HG02759 (cell line): ENCODE data around the gene IPP.
"Not testable (repeated sequence)": the region's sequence is repeated elsewhere in the genome, so short reads cannot be mapped to it uniquely, and the experiment has no call there.

Experiments
- ATAC-seq: cut with Tn5 transposase; IDR thresholded peaks from one replicate; pipeline ENCODE4 v1.9.1; 2021; ENCODE audit warnings: mild to moderate bottlenecking, moderate library complexity; ENCODE audit not compliant: unreplicated experiment

IPP gene

DNA sequence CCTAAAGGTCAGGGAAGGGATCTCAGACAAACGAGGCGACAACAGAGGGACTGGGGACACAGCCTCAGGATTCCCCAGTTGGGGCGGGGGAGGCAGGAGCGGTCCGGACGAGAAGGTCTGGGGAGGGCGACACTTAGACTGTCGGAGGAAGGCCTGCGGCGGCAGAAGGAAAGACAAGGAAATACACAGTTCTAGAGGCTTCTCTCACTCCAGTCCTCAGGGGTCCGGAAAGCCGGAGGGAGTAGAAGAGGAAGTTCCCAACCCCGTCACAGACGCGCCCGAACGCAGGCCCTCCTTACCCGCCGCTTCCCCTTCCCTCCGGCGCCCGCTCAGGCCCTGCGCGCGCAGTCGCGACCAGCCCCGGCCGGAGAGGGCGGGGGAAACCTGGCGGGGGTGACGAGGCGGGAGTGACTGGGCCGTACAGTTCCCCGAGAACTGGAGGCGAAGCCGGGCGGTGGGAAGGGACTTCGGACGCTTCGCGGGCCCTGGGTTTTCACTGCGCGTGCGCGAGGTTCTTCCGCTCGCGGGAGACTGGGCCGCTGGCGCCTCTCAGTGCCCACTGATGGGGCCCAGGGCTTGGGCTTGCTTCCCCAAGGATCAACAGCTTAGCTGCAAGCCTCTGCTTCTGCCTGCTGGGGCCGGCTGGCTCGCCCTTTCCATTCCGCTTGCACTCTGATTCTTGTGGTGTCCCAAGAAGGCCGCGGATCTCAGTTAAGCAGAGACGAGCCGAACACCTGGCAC lies at the start of gene IPP:
Gene IPP, minus strand, starts transcription at position 356 of the 741 bp plus-strand sequence. CDS start 4,242 bp downstream, outside the sequence.
- ATAC-seq = peak; percentile 94

DNA sequence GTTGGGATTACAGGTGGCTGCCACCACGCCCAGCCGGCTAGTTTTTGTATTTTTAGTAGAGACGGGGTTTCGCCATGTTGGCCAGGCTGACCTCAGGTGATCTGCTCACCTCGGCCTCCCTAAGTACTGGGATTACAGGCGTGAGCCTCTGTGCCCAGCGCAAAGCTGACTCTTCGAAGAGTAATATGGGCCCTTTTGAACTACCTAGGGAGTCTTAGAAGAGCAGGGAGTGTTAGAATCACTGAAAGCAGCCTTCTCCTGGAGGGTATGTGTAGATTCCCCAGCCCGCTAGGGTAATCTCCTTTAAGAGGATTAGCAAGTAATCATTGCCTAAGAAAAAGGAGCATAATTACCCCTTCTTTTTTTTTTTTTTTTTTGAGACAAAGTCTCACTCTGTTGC lies 46.5 kb upstream of the IPP start:
- ATAC-seq = no peak

DNA sequence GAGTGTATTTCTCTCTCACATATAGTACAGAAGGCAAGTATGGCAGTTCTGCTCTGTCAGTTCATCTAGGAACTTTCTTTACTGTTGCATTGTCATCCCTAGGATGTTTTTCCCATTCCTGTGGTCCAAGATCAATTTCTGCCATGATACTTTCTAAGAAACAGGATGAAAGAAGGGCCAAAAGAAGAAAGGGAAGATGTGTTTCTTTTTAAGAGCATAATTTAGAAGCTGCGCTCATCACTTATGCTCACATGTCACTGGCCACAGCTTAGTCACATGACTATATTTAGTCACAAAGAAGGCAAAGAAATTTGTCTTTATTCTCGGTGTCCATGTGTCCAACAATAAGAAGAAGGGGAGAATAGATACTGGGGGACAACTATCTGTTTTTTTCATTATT lies 45.9 kb upstream of the IPP start:
- ATAC-seq = no peak

DNA sequence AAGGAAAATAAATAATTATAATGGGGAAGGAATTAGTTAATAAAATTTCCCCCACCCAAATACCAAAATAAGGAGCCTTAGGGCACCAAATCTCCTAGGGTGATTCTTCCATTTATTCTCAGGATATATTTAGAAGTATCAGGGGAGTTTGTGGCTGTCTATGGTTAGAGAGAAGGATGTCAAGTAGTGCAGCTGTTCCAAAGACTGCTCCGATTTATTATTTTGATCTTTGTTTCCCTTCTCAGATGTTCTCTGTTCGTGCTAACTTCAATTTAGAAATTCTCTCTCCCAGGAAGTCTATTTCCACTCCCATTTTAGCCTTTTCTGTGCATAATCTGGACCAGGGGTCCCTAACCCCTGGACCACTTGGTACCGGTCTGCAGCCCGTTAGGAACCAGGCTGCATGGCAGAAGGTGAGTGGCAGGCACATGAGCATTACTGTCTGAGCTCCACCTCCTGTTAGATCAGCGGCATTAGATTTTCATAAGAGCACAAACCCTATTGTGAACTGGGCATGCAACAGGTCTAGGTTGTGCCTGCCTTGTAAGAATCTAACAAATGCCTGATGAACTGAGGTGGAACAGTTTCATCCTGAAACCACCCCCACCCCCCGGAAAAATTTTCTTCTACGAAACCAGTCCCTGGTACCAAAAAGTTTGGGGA lies 43.6 kb upstream of the IPP start:
- no peak for ATAC-seq

DNA sequence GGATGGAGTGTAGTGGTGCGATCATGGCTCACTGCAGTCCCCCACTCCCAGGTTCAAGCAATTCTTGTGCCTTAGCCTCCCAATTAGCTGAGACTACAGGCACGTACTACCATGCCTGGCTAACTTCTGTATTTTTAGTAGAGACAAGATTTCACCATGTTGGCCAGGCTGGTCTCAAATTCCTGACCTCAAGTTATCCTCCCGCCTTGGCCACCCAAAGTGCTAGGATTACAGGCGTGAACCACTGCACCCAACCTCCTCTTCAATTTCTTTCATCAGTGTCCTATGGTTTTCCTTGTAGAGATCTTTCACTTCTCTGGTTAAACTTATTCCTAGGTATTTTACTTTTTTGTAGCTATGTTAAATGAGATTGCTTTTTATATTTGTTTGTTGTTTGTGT lies 42.3 kb upstream of the IPP start:
- ATAC-seq = no peak

DNA sequence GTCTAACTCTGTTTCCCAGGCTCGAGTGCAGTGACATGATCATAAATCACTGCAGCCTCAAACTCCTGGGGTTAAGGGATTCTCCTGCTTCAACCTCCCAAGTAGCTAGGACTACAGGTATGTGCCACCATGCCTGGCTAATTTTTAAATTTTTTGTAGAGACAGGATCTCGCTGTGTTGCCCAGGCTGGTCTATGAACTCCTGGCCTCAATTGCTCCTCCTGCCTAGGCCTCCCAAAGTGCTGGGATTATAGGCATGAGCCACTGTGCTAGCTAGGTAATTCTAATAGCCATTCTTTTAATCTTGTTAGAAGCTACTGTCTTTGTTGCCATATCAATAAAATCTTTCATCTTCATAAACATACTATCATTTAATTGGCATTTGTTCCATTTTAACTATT lies 39.1 kb upstream of the IPP start:
- ATAC-seq = no peak

DNA sequence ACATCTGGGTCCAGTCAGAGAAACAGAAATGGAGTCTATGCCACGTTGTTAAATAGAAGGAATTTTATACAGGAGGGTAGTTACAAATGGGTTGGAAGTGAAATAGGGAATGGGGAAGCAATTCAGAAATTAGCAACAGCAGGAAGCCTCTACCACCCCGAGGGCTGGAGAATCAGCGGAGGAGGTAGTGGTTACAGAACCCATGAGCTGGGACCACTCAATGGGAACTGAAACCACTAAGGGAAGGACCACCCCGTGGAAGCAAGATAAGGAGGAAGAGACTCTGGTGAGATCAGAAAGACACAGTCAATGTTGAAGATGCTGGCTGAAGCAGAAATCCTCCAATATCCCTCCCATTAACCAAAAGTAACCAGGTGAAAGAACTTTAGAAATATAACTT lies 37.5 kb upstream of the IPP start:
- no peak for ATAC-seq

DNA sequence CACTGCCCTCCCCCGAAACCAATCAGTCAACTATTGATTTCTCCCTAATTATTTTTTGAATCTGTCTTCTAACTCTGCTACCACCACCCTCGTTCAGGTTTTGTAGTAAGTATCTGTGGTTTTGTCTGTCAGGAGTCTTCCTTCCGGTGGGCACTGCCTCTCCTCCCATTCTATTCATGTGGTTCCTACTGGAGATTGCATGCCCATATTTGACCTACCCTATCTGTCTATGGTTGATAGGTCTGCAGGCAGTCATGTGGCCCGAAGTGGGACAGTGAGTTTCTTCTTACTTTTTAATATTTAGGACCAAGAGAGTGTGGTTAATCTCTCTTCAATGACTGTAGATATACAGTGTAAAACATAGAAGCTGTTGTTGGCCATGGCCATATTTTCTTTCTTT lies 35.1 kb upstream of the IPP start:
- ATAC-seq = peak; percentile 58

DNA sequence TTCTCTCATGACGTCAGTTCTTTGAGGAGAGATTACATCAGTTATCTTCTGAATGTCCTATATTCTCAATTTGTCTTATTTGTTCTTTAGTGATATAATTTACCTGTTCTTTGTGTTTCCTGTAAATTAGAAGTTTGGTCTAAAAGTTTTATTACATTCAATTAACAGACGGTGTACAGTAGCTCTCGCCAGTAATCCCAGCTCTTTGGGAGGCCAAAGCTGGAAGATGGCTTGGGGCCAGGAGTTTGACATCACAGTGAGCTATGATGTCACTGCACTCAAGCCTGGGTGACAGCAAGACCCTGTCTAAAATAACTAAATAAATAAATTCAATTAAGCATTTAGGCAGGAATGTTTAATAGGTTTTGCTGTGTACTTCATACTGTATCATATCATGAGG lies 25.3 kb upstream of the IPP start:
- ATAC-seq = no peak

DNA sequence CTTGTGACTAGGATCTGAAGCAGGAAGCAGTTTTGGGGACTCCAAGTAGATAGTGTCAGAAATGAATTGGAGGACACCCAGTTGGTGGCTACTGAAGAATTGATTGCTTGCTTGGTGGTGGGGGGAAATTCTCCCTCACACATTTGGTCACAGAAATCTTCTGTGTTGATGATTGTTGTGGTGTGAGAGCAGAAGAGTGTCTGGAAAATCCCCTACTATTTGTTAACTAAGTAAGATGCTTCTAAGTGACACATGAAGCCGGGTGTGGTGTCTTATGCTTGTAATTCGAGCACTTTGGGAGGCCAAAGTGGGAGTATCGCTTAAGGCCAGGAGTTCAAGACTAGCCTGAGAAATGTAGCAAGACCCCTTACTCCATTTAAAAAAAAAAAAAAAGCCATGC lies 22.5 kb upstream of the IPP start:
- no peak for ATAC-seq

DNA sequence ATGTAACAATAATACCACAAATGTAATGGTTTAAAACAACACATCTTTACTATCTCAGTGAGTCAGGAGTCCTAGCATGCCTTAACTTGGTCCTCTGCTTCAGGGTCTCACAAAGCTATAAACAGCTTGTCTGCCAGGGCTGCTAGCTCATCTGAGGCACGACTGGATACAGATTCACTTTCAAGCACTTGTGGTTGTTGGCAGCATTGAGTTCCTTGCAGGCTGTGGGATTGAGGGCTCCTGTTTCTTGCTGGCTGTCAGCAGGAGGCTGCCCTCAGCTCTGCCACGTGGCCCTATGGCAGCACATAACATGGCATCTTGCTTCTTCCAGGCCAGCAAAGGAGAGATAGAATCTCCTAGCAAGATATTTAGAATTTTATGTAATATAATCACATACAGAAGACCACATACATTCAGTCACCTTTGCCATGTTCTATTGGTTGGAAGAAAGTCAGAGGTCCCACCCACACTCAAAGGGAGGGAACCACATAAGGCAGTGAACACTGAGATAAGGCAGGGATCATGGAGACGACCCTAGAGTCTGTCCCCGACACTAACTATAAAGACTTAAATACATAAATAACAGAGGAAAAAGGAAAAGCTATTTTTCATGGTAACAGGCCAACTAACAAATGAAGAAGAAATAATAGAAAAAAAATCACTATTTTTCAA lies 18.9 kb upstream of the IPP start:
- ATAC-seq = no peak

DNA sequence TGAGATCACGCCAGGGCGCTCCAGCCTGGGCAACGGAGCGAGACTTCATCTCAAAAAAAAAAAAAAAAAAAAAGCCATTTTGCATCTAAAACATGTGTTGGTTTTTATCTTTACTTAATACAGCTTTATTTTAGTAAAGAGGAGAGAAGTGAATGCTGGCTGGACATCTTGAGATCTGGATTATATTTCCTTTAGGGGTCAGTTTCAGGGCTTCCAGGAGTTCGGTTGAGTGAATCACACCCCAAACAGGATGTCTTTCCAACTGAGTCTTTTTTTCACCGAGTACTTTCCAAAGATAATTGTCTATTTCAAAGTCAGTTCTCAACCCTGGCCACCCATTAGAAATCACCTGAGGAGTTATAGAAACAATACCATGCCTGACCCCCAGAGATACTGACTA lies 16.6 kb upstream of the IPP start:
- ATAC-seq = no peak

DNA sequence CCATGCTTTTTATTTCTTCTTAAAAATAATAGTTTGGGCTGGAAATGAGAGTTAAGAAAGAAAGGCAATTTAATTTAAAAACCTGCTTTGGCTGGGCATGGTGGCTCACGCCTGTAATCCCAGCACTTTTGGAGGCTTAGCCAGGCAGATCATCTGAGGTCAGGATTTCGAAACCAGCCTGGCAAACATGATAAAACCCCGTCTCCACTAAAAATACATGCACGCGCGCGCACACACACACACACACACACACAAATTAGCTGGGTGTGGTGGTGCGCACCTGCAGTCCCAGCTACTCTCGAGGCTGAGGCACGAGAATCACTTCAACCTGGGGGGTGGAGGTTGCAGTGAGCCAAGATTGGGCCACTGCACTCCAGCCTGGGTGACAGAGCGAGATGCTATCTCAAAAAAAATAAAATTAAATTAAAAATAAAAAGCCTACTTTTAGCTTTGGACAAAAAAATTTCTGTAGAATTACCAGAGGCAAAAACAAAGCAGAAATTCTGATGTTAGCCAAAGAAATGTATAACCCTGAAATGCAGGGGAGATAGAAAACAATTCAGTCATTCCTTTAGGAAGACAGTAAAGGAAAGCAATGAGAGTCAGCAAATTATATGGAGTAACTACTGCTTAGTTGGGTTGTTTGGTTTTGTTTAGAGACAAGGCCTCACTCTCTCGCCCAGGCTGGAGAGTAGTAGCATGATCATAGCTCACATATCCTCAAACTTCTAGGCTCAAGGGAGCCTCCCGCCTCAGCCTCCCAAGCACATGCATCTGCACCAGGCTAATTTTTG lies 15.7 kb upstream of the IPP start:
- ATAC-seq = no peak

DNA sequence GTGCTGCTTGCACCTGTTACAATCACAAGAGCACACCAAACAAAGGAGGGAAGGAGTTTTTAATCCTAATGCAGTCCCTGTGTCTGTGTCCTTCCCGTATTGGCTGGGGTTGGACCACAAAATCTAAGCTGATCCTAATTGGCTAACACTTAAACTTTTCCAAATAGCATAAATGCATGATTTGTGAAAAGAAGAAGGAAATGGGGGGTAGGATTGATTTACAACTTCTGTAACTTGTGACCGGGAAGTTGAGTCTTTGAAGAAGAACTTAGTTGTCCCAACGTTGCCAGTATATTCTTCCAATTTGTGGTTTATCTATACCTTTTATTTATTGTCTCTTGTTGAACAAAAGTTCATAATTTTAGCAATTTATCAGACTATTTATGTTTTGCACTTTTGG lies 11.8 kb upstream of the IPP start:
- no peak for ATAC-seq

DNA sequence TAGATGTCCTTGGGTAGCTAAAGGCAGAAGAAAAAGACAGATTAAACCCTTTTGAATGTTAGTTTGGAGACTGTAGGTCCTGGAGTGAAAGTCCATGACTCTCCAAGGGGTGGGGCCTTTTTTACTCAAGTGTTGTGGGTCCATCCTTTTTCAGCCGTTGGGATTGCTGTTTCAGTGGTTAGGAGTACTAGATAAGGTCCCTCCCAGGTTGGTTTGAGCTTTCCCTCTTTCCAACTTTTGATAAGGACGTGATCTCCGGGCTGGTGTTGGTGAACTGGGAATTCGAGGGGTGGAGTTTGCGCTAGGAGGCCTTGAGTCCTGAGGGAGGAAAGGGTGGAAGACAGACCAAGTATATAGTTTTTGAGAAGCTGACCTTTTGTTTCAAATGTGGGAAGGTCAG lies 5.2 kb upstream of the IPP start:
- ATAC-seq = no peak

DNA sequence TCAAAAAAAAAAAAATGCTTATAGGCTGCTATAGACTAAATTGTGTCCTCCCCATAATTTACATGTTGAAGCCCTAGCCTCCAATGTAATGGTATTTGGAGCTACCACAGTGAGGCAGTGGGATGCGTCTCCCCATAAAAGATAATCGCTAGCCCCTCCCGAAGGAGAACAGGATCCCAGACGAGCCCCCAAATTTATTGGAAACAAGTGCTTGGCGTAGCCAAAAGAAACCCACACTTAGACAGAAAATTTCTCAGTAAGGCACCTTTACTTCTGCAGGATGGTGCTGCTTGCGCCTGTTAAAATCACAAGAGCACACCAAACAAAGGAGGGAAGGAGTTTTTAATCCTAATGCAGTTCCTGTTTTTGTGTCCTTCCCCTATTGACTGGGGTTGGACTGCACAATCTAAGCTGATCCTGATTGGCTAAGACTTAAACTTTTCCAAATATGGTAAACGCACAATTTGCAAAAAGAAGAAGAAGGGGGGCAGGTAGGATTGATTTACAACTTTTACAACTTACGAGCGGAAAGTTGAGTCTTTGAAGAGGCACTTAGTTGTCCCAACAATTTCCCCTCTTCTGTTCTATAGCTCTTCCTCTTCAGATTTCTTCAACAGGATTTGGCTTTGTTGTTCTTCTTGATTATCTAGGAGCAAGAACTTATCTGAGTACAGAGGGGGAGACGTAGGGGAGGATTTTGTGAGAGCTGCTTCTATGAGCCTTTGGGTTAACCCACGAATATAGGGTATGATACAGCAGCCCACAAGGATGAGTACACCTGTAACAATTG lies 3.0 kb upstream of the IPP start:
- ATAC-seq = no peak

DNA sequence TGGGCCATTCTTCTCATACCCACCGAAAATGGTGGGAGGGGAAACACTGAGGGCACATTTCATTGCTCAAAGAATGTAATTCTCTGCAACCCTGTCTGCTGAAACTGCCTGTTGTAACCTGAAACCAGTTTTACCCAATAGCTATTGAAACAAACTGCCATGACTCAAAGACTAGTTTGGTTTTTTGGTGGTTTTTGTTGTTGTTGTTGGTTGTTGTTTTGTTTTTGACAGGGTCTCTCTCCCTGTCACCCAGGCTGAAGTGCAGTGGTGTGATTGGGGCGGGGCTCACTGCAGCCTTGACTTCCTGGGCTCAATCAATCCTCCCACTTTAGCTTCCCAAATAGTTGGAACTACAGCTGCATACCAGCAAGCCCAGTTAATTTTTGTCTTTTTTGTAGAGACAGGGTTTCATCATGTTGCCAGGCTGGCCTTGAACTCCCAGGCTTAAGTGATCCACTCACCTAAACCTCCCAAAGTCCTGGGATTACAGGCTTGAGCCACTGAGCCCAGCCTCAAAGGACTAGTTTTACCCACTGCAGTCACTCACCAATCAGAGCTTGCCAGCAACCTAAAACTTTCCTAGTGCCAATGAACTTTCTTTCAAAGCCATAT lies 2.1 kb upstream of the IPP start:
- ATAC-seq = no peak

DNA sequence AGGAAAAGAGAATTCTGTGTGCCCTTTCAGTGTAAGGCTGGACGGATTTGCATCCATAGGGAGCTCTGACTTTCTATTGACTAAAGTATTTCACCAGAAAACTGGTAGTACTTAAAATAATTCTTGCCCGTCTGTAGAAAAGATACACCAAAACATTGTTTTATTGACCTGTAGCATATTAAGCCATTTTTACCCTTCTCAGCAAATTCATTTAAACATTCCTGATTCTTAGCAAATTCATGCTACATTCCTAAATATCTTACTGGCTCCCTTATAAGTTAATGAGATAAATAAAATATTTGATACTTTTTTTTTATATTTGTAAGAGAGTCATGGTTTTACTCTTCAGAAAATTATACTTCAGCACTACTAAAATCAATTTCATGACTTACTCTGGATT lies 1.6 kb upstream of the IPP start:
- ATAC-seq = no peak

DNA sequence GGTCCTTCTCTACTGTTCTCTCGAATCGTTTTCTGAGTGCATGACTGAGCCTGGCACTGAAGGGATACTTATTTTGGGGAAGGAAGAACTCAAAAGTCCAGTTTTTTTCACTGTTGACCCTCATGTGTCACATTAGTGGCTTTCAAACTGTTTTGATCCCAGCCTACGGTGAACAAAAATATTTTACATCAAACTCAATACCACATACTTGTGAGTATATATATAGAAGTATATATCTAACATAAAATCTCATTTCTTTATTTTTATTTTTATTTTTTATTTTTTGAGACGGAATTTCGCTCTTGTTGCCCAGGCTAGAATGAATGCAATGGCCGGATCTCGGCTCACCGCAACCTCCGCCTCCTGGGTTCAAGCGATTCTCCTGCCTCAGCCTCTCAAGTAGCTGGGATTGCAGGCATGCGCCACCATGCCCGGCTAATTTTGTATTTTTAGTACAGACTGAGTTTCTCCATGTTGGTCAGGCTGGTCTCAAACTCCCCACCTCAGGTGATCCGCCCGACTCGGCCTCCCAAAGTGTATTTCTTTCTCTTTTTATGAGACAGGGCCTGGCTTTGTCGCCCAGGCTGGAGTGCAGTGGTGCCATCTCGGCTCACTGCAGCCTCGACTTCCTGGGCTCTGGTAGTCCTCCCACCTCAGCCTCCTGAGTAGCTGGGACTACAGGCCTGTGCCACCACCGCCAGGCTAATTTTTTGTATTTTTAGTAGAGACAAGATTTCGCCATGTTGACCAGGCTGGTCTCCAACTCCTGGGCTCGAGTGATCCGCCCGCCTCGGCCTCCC lies 786 bp upstream of the IPP start:
- ATAC-seq = not testable (repeated sequence)
